ENCODE results near the gene SARM1.

- TF ChIP-seq CTCF (IDR thresholded peaks at IDR 0.05; ENCODE audit: poor library complexity, severe bottlenecking) (no peak), REST (IDR thresholded peaks at IDR 0.05; ENCODE audit: borderline replicate concordance) (no peak), TAF1 (IDR thresholded peaks at IDR 0.05; ENCODE audit: low read depth) (no peak)
These were observed 72.6 kb downstream of the SARM1 start for GRCh38 chr17:28443901-28444638.
